Measurements from ENCODE around the gene PSORS1C2.

DNA sequence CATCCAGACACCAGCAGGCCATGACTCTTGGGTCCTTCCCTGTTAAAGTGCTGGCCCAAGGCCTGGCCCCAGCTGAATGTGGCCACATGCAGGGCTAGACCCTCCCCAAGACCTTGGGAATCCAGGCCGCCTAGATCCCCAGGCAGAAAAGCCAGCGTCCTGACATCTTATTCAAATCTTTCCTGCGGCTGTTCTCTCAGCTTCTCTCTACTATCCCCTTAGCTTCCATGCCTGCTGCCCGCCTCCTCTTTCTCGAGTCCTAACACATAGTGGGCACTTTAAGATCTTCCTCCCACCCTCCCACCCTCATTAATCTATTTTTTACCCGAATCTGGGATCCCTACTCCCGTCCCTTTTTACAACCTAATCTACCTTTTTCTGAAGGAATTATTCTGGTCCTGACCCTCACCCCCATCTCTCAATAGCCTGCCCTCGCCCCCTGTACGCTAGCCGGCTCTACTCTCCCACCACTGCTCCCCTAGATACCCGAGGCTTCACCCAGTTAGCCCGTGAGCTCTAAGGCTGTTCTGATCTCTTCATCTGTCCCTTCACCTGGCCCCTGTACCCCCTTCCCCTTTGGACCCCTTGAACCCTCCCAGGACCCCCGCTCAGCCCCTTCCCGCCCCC lies 18.8 kb upstream of the PSORS1C2 start, which contains the start of gene CCHCR1:
- TF ChIP-seq YY1 (IDR thresholded peaks at IDR 0.05; ENCODE audit: insufficient read depth, insufficient read length) = no peak
- TF ChIP-seq SUZ12 (IDR thresholded peaks at IDR 0.05; ENCODE audit: extremely low read depth, insufficient read depth, insufficient read length) = no peak
